Measurements from ENCODE around the gene FGFR2.

DNA sequence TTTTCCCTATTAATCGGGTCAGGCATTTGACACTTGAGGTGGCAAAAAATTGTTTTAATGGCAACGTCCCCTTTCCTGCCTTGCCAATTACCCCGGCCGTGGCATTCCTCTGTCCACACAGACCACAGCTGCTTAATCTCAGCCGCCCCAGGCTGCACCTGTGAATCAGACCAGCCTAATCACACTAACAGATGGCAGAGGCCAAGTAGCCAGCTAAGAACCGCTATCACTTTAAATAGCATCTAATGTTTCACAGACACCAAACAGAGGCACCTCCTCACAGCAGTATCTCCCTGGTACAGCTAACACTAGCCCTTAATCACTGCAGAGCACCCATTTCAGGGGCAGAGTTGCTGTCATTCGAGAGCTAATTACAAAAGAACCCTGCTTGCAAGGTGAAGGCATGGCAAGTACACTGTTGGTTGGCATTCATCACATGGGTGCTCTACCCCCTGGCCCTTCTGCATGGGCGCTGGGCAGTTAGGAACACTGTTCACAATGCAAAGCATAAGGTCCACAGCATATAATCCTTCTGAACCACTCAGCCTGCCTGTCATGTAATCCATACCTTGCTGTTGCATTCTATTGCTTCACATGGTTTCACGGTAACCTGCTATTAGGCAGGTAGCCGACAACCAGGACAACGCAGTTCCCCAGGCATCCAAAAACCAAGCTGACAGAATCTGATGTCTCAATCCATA lies 38.8 kb downstream of the FGFR2 start:
- TF ChIP-seq, protein P1, sequence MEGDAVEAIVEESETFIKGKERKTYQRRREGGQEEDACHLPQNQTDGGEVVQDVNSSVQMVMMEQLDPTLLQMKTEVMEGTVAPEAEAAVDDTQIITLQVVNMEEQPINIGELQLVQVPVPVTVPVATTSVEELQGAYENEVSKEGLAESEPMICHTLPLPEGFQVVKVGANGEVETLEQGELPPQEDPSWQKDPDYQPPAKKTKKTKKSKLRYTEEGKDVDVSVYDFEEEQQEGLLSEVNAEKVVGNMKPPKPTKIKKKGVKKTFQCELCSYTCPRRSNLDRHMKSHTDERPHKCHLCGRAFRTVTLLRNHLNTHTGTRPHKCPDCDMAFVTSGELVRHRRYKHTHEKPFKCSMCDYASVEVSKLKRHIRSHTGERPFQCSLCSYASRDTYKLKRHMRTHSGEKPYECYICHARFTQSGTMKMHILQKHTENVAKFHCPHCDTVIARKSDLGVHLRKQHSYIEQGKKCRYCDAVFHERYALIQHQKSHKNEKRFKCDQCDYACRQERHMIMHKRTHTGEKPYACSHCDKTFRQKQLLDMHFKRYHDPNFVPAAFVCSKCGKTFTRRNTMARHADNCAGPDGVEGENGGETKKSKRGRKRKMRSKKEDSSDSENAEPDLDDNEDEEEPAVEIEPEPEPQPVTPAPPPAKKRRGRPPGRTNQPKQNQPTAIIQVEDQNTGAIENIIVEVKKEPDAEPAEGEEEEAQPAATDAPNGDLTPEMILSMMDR (IDR thresholded peaks at IDR 0.05; ENCODE audit: insufficient read depth, low read depth, low read length), result no peak
- no peak for TF ChIP-seq EZH2 (IDR thresholded peaks at IDR 0.05; ENCODE audit: insufficient read depth, low read length)

All from astrocyte (in vitro differentiated cells and primary cell).